ENCODE data around the gene HTD2.

Gene HTD2

DNA sequence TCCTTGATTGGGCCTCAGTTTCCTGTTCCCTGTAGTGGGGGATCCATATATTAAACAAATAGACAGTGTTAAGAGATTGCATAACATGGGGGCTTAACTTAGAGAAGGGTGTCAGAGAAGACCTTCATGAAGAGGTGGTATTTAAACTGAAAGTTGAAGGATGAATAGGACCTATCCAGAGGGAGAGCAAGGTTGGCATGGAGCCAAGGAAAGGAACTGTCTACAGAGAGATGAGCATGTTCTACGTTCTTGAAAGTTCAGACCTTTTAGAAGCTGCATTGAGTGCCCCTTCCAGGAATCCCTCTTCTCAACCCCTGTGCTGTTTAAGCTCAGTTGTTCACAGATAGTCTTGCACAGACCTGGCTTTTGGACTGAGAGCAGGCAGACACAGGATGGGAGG lies 2.4 kb downstream of the HTD2 start:
- H3K36me3 ChIP-seq (ENCODE audit: insufficient read depth, insufficient read length, low read length): peaks cover 63% of the 10 kb centered on the region
- H3K9ac ChIP-seq (ENCODE audit: insufficient read length, low read depth): peak overlapping the region; percentile 36
- no peak for TF ChIP-seq YY1 (IDR thresholded peaks at IDR 0.05; ENCODE audit: insufficient read depth, insufficient read length)
- TF ChIP-seq SUZ12 (IDR thresholded peaks at IDR 0.05; ENCODE audit: extremely low read depth, insufficient read depth, insufficient read length): no peak
- TF ChIP-seq ZNF274 (IDR thresholded peaks at IDR 0.05; ENCODE audit: low read depth, low read length): no peak
- H3K27me3 ChIP-seq (ENCODE audit: insufficient read depth, insufficient read length): no peaks in the 10 kb centered on the region
- H3K4me3 ChIP-seq (ENCODE audit: insufficient read length, low read depth): no peak overlapping the region
- no peak for DNase-seq (ENCODE audit: low read depth, low spot score)
- no peaks in the 10 kb centered on the region for H3K9me3 ChIP-seq (ENCODE audit: insufficient read depth, low read length)
- peaks cover 3% of the 10 kb centered on the region for H3K4me1 ChIP-seq (ENCODE audit: insufficient read depth, insufficient read length)

DNA sequence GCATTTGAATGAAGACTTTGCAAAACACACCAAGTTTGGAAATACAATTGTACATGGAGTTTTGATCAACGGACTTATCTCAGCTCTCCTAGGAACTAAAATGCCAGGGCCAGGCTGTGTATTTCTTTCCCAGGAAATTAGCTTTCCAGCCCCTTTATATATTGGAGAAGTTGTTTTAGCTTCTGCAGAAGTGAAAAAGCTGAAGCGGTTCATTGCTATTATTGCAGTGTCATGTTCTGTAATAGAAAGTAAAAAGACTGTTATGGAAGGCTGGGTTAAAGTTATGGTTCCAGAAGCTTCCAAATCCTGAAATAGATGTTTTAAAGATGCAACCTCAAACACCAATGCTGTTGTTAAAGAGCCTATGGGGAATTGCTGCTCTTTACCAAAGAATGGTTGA lies 11.5 kb downstream of the HTD2 start:
- Histone ChIP-seq H3K36me3 (ENCODE audit: insufficient read depth, insufficient read length, low read length) (peaks cover 64% of the 10 kb centered on the region), H3K27me3 (ENCODE audit: insufficient read depth, insufficient read length) (no peaks in the 10 kb centered on the region), H3K9me3 (ENCODE audit: insufficient read depth, low read length) (no peaks in the 10 kb centered on the region), H3K4me1 (ENCODE audit: insufficient read depth, insufficient read length) (no peaks in the 10 kb centered on the region), H3K4me3 (ENCODE audit: insufficient read length, low read depth) (no peak overlapping the region), H3K9ac (ENCODE audit: insufficient read length, low read depth) (no peak overlapping the region)
- no peak for DNase-seq (ENCODE audit: low read depth, low spot score)
- TF ChIP-seq ZNF274 (IDR thresholded peaks at IDR 0.05; ENCODE audit: low read depth, low read length) (no peak), SUZ12 (IDR thresholded peaks at IDR 0.05; ENCODE audit: extremely low read depth, insufficient read depth, insufficient read length) (no peak)

DNA sequence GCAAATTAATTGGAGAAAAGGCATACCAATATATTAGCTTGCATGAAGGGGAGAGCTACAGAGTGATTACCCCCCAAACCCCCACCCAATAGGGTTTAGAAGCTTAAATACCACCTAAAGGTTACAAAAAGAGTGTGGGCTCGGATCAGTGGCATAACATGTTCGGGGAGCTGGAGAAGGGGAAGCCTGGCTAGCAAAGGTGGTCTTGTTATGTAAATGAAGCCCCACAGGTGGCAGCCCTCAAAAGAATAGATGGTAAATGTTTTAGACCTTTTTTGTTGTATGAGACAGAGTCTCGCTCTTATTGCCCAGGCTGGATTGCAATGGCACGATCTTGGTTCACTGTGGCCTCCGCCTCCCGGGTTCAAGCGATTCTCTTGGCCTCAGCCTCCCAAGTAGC lies 15.5 kb downstream of the HTD2 start:
- Histone ChIP-seq H3K9me3 (ENCODE audit: insufficient read depth, low read length) (no peaks in the 10 kb centered on the region), H3K9ac (ENCODE audit: insufficient read length, low read depth) (no peak overlapping the region), H3K36me3 (ENCODE audit: insufficient read depth, insufficient read length, low read length) (peaks cover 31% of the 10 kb centered on the region), H3K4me1 (ENCODE audit: insufficient read depth, insufficient read length) (no peaks in the 10 kb centered on the region), H3K4me3 (ENCODE audit: insufficient read length, low read depth) (no peak overlapping the region), H3K27me3 (ENCODE audit: insufficient read depth, insufficient read length) (no peaks in the 10 kb centered on the region)
- no peak for TF ChIP-seq SUZ12 (IDR thresholded peaks at IDR 0.05; ENCODE audit: extremely low read depth, insufficient read depth, insufficient read length)
- TF ChIP-seq YY1 (IDR thresholded peaks at IDR 0.05; ENCODE audit: insufficient read depth, insufficient read length): no peak
- no peak for TF ChIP-seq ZNF274 (IDR thresholded peaks at IDR 0.05; ENCODE audit: low read depth, low read length)
- DNase-seq (ENCODE audit: low read depth, low spot score): peak; percentile 56

DNA sequence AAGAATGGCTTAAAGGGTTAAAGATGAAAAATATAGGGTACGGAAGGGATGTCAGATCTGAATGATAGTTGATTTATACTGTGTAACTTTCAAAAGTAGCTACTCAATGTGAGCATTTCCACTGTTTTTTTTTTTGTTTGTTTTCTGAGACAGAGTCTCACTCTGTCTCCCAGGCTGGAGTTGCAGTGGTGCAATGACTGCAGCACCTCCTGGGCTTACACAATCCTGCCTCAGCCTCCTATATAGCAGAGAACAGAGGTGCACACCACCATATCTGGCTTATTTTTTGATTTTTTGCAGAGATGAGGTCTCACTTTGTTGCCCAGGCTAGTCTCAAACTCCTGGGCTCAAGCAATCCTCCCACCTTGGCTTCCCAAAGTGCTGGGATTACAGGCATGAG lies 16.5 kb downstream of the HTD2 start:
- DNase-seq (ENCODE audit: low read depth, low spot score): no peak
- Histone ChIP-seq H3K36me3 (ENCODE audit: insufficient read depth, insufficient read length, low read length) (peaks cover 21% of the 10 kb centered on the region), H3K9me3 (ENCODE audit: insufficient read depth, low read length) (no peaks in the 10 kb centered on the region), H3K27me3 (ENCODE audit: insufficient read depth, insufficient read length) (no peaks in the 10 kb centered on the region), H3K4me3 (ENCODE audit: insufficient read length, low read depth) (no peak overlapping the region), H3K9ac (ENCODE audit: insufficient read length, low read depth) (no peak overlapping the region), H3K4me1 (ENCODE audit: insufficient read depth, insufficient read length) (no peaks in the 10 kb centered on the region)
- TF ChIP-seq SUZ12 (IDR thresholded peaks at IDR 0.05; ENCODE audit: extremely low read depth, insufficient read depth, insufficient read length) (no peak), ZNF274 (IDR thresholded peaks at IDR 0.05; ENCODE audit: low read depth, low read length) (no peak), YY1 (IDR thresholded peaks at IDR 0.05; ENCODE audit: insufficient read depth, insufficient read length) (no peak)

DNA sequence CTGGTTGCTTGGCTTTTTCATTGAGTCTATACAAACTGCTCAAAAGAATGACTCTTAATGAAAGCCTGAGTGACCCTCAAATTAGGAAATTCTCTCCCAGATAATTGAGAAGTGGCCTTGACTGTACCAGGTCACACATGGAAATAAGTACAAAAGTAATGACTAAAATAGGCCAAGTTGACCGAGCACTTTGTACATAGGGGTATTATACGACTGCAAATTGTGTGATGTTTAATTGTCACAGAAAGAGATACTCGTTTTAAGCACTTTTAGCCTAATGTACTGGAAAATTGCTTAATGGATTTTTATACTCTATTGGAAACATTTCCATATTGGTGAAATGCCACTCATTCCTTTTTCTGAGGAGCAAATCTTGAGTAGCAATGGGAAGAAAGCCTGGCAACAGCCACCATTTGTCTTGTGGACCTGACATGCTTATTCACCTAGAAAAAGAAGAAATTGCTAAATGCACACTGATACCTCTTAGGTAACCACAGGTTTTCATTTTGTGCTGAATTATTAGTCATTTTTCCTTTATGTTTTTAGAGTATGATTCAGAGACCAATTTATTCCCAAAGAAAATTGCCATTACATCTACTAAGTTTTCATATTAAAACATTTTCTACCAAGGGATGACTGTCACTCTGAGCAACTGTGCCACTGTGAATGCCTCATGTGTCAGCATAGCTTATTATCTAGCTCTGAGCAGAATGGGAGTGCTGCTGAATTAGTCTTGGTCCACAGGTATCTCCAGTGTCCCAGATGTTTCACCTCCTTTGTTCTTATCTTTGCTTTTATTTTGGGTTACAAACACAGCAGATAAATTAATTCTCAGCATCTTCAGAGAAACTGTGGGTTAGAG lies 17.4 kb downstream of the HTD2 start:
- Histone ChIP-seq H3K9me3 (ENCODE audit: insufficient read depth, low read length) (no peaks in the 10 kb centered on the region), H3K4me3 (ENCODE audit: insufficient read length, low read depth) (no peak overlapping the region), H3K9ac (ENCODE audit: insufficient read length, low read depth) (no peak overlapping the region), H3K4me1 (ENCODE audit: insufficient read depth, insufficient read length) (no peaks in the 10 kb centered on the region), H3K27me3 (ENCODE audit: insufficient read depth, insufficient read length) (no peaks in the 10 kb centered on the region), H3K36me3 (ENCODE audit: insufficient read depth, insufficient read length, low read length) (peaks cover 13% of the 10 kb centered on the region)
- TF ChIP-seq ZNF274 (IDR thresholded peaks at IDR 0.05; ENCODE audit: low read depth, low read length): no peak
- no peak for TF ChIP-seq SUZ12 (IDR thresholded peaks at IDR 0.05; ENCODE audit: extremely low read depth, insufficient read depth, insufficient read length)
- no peak for TF ChIP-seq YY1 (IDR thresholded peaks at IDR 0.05; ENCODE audit: insufficient read depth, insufficient read length)
- DNase-seq (ENCODE audit: low read depth, low spot score): no peak

DNA sequence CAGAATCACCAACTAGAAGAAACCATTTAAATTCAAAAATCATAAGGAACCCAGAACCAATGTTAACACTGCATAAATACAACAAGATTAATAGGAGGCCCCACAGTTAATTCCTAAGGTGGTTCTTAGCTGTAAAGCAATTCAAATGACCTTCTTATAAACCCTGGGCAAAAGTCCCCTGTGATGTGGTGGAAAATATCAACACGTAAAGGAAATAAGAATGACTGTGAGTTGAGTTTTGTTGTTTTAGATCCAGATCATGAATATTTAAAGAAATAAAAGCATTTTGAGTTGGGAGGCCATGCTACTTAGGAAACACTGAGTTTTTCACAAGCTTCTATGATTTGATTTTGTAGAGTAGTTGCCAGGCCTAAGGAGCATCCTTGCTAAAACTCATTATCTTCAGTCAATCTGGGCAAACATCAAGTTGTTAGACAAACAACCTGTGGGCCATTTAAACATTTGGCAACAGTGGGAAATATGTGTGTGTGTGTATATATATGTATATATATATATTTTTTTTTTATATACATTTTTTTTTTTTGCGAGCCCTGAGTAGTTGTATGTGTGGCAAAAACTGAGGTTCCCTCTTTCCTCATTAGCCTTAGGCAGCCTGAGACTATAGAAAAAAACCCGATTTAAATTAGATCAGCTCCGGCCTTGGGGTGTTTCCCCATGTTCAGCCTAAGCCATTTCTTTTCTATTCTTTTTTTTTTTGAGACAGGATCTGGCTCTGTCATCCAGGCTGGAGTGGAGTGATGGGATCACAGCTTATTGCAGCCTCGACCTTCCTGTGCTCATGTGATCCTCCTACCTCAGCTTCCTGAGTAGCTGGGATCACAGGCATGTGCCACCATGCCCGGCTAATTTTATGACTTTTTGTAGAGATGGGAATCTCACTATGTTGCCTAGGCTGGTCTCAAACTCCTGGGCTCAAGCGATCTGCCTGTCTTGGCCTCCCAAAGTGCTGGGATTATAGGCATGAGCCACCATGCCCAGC lies 18.4 kb downstream of the HTD2 start:
- no peak overlapping the region for H3K9ac ChIP-seq (ENCODE audit: insufficient read length, low read depth)
- no peaks in the 10 kb centered on the region for H3K4me1 ChIP-seq (ENCODE audit: insufficient read depth, insufficient read length)
- no peak for DNase-seq (ENCODE audit: low read depth, low spot score)

More for the DNA sequence above, 18.4 kb downstream of the HTD2 start:
- Histone ChIP-seq H3K27me3 (ENCODE audit: insufficient read depth, insufficient read length) (no peaks in the 10 kb centered on the region), H3K36me3 (ENCODE audit: insufficient read depth, insufficient read length, low read length) (peaks cover 6% of the 10 kb centered on the region), H3K4me3 (ENCODE audit: insufficient read length, low read depth) (no peak overlapping the region), H3K9me3 (ENCODE audit: insufficient read depth, low read length) (no peaks in the 10 kb centered on the region)
- TF ChIP-seq ZNF274 (IDR thresholded peaks at IDR 0.05; ENCODE audit: low read depth, low read length): no peak
- TF ChIP-seq SUZ12 (IDR thresholded peaks at IDR 0.05; ENCODE audit: extremely low read depth, insufficient read depth, insufficient read length): no peak
- no peak for TF ChIP-seq YY1 (IDR thresholded peaks at IDR 0.05; ENCODE audit: insufficient read depth, insufficient read length)

Data from NT2/D1 (cell line).